ENCODE results near the gene KRTAP10-6. TPM values are rescaled to one million over a fixed set of nuclear protein-coding genes. Genes with fewer than 3 reads are reported as not detected.
"Not testable (repeated sequence)": the region's sequence is repeated elsewhere in the genome, so short reads cannot be mapped to it uniquely, and the experiment has no call there.

Gene KRTAP10-6
- total RNA-seq, 1 donor from 2014 or later = not detected

DNA sequence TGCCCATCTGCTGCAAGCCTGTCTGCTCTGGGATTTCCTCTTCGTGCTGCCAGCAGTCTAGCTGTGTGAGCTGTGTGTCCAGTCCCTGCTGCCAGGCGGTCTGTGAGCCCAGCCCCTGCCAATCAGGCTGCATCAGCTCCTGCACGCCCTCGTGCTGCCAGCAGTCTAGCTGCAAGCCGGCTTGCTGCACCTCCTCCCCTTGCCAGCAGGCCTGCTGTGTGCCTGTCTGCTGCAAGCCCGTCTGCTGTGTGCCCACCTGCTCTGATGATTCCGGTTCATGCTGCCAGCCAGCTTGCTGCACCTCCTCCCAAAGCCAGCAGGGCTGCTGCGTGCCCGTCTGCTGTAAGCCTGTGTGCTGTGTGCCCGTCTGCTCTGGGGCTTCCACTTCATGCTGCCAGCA, 8.8 kb upstream of the KRTAP10-6 start:
- FAIRE-seq; DNase-seq (ENCODE audit: low spot score in 2 of 2): not testable (repeated sequence)

DNA sequence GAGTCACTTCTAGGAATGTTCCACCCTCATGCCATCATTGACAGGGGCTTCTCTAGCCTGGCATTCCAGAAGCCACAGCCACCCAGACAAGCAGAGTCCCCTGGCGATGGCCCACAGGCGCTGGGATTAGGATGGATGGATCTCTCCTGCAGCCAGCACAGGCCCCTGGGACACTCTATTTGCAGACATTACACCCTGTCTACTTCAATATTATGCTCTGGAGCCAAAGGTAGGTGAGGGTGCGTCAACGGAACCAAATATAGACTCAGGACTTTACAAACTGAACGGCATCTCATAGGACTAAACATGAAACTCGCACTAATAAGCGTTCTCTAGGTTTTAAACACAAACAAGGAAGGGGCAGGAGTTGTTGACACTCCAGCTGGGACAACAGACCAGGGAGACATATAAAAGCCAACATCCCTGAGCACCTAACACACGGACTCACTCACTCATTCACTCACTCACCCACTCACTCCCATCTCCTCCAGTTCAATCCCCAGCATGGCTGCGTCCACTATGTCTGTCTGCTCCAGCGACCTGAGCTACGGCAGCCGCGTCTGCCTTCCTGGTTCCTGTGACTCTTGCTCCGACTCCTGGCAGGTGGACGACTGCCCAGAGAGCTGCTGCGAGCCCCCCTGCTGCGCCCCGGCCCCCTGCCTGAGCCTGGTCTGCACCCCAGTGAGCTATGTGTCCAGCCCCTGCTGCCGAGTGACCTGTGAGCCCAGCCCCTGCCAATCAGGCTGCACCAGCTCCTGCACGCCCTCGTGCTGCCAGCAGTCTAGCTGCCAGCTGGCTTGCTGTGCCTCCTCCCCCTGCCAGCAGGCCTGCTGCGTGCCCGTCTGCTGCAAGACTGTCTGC, 8.0 kb upstream of the KRTAP10-6 start, which contains the start of gene KRTAP10-7:
KRTAP10-7 (plus strand) TSS at position 480 of the 861 bp plus-strand sequence; CDS start at position 505, 25 bp downstream.
- not testable (repeated sequence) for DNase-seq (ENCODE audit: low spot score in 2 of 2); FAIRE-seq

DNA sequence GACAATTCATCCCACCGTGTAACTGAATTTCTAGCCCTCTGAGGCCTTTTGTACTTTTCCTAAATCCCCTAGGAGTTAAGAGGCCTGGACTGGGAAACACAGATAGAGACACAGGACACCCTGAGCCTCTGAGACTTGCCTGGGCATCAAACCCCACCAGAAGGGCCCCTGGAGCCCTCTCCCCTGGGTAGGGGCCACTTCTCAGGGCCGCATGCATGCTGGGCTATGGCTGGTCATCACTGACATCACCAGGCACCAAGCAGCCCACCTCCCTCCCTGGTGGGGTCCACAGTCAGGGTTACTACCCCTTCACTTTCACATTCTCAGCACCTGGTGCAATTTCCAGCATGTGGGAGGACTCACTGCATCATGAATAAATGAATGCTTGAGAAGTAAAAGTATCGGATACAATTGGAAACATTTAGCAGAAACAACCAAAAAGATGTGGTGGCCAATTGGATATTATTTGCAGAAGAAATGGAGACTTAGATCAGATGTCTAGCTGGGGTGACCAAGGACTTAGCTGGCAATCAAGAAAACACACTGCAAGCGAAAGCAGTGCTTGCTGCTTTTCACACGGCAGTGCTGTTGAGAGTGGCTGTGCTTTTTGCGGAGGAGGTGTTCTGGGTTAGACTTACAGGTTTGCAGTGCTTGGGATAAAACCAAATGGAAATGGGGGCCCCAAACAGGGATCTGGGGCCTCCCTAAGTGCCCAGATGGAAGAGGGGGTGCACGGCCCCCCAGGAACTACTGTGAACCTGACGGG, 7.1 kb upstream of the KRTAP10-6 start:
- no peak for DNase-seq (ENCODE audit: low spot score in 2 of 2)
- no peak for FAIRE-seq

DNA sequence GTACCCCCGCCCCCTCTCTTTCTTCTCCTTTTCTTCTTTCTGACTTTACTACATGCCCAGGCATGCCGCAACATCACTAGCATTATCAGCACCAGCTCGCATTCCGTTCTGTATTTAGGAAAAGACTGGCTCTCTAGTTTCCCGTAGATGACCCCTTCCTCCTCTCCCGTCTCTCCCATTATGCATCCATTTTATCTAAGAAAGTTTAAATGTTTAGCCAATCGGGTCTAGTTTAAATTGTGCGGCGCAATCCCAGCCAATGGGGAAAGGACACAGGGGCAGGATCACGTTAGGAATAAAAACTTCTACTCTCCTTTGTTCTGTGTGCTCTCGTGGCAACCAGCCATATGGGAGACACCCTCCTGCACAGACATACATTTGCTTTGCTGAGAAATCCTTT, 5.8 kb upstream of the KRTAP10-6 start:
- FAIRE-seq (no peak), DNase-seq (ENCODE audit: low spot score in 2 of 2) (no peak)

DNA sequence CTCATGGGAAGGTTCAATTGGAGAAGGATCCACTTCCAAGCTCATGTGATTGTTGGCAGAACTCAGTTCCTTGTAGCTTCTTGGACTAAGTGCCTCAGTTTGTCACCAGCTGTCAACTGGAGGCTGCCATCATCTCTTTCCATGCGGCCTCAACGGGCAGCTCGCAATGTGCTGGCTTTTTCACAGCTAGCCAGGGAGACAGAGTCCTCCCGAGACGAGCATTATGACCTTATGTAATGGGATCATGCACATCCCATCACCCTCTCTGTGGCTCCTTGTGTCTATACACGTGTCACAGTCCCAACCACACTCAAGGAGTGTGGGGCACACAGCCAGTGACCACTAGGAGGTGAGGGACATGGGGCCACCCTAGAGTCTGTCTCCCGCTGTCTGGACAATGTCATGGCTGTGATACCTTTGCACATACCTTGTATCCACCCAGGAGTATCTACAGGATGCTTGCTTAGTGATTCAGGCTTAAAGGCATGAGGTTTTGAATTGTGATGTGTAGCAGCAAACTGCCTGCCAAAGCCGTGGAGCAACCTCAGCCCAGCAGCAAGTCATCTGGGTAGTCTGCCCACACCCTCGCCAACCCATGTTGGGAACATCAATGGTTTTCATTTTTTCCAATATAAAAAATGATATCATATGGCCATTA, 3.9 kb upstream of the KRTAP10-6 start:
- FAIRE-seq = no peak
- no peak for DNase-seq (ENCODE audit: low spot score in 2 of 2)

DNA sequence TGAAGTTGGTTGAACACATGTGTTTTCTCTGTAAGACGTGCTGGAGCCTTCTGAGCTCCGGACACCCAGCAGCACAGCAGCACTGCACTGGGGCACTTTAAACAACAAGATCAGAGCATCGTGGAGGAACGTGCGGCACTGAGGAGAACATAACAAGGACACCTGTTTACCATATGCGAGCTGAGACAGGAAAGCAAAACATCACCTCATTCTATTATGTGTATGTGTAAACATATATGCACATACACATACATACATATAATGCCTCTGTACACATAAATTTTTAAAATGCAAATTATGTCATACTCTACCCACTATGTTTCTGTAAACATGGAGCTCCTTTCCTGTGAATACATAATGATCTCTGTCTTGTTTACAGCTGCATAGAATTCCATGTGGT, 3.2 kb upstream of the KRTAP10-6 start:
- DNase-seq (ENCODE audit: low spot score in 2 of 2) (no peak), FAIRE-seq (no peak)

DNA sequence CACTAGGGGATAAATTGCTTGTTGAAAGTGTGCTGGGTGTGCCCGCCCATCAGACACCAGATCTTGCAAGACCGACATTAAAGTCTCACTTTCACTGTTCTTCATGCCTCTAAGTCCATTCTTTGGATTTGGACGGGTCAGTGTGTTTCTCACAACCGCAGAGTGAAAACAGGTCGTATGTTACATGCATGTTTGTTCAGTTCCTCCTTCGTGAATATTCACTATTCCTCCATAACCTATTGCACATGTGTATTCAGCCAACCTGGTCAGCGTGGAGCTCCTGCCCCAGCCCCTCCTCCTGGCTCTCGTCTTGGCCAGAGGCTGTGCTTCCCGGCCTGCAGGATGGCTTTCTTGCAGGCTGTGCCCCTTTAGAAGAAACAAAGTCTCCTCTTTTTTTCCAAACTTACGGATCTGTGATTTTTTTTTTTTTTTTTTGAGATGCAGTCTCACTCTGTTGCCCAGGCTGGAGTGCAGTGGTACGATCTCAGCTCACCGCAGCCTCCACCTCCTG, 2.2 kb upstream of the KRTAP10-6 start:
- DNase-seq (ENCODE audit: low spot score in 2 of 2) = no peak
- no peak for FAIRE-seq

DNA sequence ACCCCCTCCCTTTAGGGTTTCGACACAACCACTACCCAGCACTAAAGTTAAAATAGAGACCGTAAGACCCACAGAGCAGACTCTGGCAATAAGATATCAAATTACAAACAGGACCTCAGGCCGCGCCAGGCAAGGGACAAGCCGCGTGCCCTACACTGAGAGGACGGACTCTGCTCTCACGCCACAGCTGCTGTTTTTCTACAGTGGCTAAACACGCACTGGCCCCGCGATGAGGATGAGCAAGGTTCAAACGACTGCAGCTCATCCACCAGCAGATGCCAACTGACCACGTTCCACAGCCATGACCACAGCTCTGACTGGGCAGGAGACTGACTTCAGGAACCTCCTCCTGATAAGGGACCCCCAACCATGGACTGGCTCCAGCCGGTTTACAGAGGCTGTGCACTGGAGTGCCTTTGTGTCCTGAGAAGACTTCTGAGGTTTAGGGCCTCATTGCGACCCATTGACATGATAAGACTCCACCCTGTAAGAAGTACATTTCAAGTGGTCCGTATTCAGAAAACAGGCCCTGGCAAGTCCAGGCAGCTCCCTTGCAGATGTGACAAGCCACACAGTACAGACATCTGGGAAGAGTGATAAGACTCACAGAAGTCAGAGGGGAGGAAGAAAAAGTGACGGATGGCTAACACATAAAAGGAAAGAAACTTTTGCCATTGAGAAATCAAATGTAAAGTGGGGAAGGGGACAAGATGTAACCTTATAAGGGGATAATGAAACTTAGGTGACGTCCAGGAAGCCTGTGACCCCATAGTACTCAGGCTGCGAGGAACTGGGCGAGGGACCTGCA, 1.5 kb upstream of the KRTAP10-6 start:
- FAIRE-seq = no peak

DNA sequence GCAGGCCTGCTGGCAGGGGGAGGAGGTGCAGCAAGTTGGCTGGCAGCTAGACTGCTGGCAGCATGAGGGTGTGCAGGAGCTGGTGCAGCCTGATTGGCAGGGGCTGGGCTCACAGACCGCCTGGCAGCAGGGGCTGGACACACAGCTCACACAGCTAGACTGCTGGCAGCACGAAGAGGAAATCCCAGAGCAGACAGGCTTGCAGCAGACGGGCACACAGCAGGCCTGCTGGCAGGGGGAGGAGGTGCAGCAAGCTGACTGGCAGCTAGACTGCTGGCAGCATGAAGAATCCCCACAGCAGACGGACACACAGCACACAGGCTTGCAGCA, 539 bp downstream of the KRTAP10-6 start:
- not testable (repeated sequence) for FAIRE-seq; DNase-seq (ENCODE audit: low spot score in 2 of 2)

More for the DNA sequence above, 1.5 kb upstream of the KRTAP10-6 start:
- DNase-seq (ENCODE audit: low spot score in 2 of 2) = no peak

DNA sequence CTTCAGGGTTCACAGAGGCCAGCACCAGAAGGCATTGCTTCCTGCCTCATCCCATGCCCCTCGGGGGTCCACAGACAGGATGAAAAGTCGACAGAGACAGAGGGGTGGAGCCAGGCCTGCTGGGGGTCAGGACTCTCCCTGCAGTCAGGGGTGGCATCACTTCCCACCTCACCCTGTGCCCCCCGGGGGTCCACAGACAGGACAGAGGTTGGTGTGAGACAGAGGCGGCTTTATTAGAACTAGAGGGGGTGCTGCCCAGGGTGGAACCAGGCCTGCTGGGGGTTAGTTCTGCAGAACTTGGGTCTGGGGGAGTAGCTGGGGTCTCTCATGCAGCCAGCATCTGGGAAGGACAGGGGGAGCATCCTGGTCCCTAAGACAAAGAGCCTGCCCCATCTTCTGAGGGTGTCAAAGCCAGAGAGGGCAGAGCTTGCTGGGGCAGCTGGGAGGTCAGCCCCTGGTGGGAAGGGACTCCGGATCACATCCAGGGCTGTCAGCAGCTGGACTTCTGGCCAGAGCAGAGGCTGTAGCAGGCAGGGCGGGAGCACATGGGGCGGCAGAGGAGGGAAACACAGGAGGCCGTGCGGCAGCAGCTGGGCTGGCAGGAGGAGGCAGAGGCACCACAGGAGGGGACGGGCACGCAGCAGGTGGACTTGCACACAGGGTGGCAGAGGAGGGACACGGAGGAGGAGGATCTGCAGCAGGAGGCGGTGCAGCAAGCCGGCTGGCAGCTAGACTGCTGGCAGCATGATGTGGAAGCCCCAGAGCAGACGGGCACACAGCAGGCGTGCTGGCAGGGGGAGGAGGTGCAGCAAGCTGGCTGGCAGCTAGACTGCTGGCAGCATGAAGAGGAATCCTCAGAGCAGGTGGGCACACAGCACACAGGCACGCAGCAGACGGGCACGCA, 1.2 kb downstream of the KRTAP10-6 start:
- not testable (repeated sequence) for FAIRE-seq; DNase-seq (ENCODE audit: low spot score in 2 of 2)

DNA sequence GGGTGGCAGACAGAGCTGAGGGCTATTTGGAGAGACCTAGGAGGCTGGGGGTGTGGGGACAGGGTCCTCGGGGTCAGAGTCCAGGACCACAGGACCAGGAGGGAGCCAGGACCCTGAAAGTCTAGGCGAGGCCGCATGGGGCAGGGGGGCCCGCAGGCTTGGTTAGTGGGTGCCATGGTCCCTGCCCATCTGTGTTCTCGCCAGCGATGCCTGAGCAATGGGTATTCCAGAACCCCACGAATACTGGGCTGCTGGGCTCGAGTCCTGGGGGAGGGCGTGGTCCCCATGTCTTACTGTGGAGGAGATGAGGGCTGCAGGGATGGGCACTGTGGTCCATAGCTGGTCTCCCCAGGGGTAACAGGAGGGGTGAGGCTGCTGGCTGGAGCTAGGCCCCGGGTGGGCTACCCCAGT, 2.0 kb downstream of the KRTAP10-6 start:
- FAIRE-seq (no peak), DNase-seq (ENCODE audit: low spot score in 2 of 2) (no peak)

DNA sequence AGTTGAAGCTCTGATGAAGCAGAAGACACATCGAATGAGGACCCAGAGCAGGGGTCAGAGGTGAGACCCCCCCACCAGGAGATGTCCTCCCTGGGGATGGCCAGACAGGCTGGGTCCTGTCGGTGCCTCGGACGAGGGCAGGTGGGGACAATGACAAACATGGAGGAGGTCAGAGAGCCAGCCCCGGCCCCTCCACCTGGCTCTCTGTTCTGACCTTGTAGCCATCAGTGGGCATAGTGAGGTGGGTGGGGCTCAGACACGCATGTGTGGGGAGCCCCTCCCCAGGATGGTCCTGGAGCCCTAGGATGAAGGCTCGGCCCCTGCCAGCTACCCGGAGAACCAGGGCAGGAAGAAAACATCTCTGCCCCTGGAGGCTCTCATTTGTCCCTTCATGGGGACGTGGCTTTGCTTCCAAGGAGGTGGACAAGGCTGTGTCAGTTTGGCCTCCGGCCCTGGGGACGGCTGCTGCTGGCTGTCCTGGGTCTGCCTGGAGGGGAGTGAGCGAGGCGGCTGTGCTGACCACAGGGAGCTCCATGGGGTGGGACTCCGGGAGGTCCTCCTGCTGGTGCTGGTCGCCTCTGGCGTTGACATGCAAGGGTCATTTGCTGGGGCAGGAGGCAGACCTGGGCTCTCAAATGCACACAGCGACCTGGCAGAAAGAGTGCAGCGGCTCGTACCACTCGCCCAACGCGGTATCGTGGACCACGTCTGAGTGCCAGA, 2.6 kb downstream of the KRTAP10-6 start:
- no peak for DNase-seq (ENCODE audit: low spot score in 2 of 2)
- FAIRE-seq = no peak

DNA sequence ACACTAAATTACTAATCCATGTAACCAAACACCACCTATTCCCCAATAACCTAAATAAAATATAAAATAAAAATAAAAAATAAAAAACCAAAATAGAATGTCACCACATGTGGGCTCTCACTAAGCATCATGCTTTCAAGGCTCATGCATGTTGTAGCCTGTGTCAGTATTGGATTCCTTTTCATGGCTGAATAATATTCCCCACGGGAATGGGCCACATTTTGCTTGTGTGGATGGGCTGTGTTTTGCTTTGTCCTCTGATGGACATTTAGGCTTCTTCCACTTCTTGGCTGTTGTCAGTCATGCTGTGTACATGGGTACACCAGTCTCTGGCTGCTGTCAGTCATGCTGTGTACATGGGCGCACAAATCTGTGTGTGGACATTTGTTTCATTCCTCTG, 3.2 kb downstream of the KRTAP10-6 start:
- DNase-seq (ENCODE audit: low spot score in 2 of 2) = no peak
- FAIRE-seq = no peak

DNA sequence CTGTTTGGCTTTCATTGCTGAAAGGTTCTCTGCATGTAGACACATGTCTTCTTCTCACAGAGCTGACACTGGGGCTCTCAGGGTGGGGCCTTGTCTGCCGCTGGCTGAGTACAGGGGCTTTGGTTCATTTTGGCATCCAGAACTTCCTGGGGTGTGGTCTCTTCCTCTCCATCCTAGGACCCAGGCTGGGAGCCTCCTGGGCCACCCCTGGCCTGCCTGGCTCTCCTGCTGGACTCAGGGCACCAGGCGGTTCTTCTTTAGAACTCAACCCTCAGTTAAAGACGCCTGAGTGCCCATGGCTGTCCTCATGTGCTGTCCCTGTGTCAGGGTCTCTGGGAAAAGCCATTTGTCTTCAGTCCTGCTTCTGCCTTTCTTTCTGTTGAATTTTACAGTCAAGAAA, 6.4 kb downstream of the KRTAP10-6 start:
- no peak for FAIRE-seq
- no peak for DNase-seq (ENCODE audit: low spot score in 2 of 2)

DNA sequence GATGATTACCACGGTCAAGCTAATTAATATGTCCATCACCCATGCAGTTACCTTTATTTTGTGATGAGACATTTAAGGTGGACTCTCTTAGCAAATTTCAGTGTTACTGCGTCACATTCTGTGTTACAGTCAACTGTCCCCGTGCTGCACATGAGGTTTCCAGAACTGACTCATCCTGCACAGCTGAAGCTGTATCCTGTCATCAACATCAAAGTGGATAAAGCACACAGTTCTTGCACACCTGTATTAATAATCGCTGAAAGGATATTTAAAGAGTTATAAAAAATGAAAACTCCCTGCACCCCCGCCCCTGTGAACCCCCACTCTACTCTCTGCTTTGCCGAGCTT, 8.5 kb downstream of the KRTAP10-6 start:
- DNase-seq (ENCODE audit: low spot score in 2 of 2) (no peak), FAIRE-seq (no peak)

DNA sequence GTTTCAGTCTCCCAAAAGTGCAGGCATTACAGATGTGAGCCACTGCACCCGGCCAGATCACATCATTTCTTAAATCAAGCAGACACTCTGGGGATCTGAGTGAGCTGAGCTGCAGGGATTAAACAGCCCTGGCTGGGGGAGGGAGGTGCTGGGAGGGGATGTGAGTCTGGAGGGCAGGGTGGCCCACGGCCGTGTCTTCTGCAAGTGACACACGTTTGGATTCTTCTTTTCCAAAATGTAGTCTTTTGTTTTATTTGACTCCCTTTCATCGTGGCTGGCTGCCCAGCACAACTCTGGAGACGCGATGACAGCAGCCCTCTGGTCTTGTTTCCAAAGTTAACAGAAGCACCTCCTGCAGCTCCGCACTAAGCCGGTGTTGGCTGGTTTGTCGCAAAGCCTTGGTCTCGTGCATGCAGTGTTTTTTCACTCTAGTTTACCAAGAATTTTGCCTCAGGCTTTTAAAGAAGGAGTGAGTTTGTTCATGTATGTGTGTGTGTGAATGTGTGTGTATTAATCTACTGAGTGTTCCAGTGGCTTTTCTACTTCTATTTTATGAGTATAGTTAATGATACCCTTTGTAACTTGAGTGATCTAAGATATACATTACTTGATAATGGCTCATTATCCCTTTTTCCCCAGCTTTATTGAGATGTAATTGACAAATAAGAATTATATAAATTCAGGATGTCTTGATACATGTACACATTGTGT, 9.1 kb downstream of the KRTAP10-6 start:
- FAIRE-seq (no peak), DNase-seq (ENCODE audit: low spot score in 2 of 2) (no peak)

DNA sequence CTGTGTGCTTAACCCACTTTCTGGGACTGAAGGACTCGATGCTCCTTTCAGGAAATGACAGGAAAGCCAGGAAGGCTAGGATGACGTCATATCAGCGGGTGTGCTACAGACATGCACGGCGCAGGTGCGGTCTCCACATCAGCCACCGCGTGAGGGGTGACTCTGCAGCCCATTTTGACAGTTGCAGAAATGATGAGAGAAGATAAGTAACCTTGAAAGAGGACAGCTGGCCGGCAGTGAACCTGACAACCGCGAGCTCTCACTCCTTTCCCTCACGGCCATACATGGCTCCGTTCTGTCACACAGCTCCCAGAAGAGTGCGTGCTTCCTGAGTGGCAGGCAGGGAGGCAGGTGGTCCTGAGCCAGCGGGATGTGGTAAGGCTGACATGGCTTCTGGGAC, 10.2 kb downstream of the KRTAP10-6 start:
- FAIRE-seq (no peak), DNase-seq (ENCODE audit: low spot score in 2 of 2) (no peak)

DNA sequence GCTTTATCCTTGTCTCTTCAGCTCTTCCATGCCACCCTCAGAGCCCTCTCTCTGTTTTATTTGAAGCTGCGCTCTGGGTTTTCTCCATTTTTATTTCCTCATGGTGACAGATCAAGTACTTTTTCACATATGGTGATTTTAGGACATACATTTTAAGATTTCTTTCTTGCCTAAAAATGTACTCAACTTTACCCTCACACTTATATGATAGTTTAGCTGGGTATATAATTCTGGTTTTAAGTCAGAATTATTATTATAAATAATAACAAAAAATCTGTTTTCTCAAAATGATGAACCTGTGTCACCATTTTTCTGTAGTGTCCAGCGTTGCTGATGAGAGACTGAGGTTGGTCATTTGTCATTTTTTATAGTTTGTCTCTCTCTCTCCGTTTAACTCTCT, 11.1 kb downstream of the KRTAP10-6 start:
- no peak for FAIRE-seq
- no peak for DNase-seq (ENCODE audit: low spot score in 2 of 2)

Measured in frontal cortex (tissue), 4 donors.